HCT116 (cell line): Measurements from ENCODE around the gene FHOD3. TPM values are rescaled to one million over a fixed set of nuclear protein-coding genes. Genes with fewer than 3 reads are reported as not detected.

Experiments used
- ATAC-seq: fragments of 200-7000 bp; cut with Tn5 transposase; 2 replicates; pipeline ENCODE4 v1.9.1; 2020; ENCODE audit warnings: mild to moderate bottlenecking, moderate library complexity
- BruUV-seq: library from RNA; stranded (reverse); fragments of 400-500 nt; replicated peaks from 2 replicates; lab custom pipeline; 2021; lab: Mats Ljungman, UMichigan
- CTCF ChIA-PET: fragments of 300-600 bp; sonication (Branson Sonifier 250); formaldehyde crosslinking; loops from one replicate; lab custom pipeline; 2021; ENCODE audit warnings: antibody characterized with exemption; lab: Charles Lee
- POLR2A ChIA-PET: fragments of 300-600, 350-600 bp; sonication (Branson Sonifier 250); formaldehyde crosslinking; loops from one replicate; lab custom pipeline; 2021; ENCODE audit warnings: antibody characterized with exemption; lab: Charles Lee
- RAD21 ChIA-PET, 2 experiments: fragments of 300-600 bp; sonication (Branson Sonifier 250); formaldehyde crosslinking; loops; one replicate each; lab custom pipeline; 2023; ENCODE audit warnings: low total read pairs in 2 of 2; ENCODE audit not compliant: uncharacterized antibody in 2 of 2, unreplicated experiment in 2 of 2, low non-redundant PET in 1 of 2; lab: Charles Lee
- DNase-seq: peaks from one replicate; pipeline ENCODE4 v3.0.0-alpha.2; 2010; ENCODE audit warnings: low read depth, low spot score
- H2AFZ ChIP-seq: fragments of 200-600 bp; shearing (Covaris generic), sonication (generic); 2 replicates; pipeline ENCODE4 v1.6.1; 2017; ENCODE audit warnings: low read depth, mixed run types, mixed read lengths, antibody characterized with exemption, low read length; ENCODE audit not compliant: poor library complexity, severe bottlenecking
- H3K27ac ChIP-seq: 2 replicates; pipeline ENCODE4 v1.5.1; 2012; ENCODE audit warnings: low read depth, low read length
- H3K27me3 ChIP-seq: fragments of 200-600 bp; sonication (generic); 2 replicates; pipeline ENCODE4 v1.6.1; 2016; ENCODE audit warnings: mixed run types, low read length, mixed read lengths; ENCODE audit not compliant: insufficient read depth
- H3K36me3 ChIP-seq, 2 experiments: fragments of 200-500 bp in 1 of 2; fragments of 200-600 bp in 1 of 2; sonication (Bioruptor generic) in 1 of 2; sonication (generic) in 1 of 2; 2 replicates each; pipeline versions ENCODE4 v1.5.1 to v1.6.1; 2014 to 2016; ENCODE audit warnings: low read length in 2 of 2, inconsistent platforms in 1 of 2, mixed read lengths in 1 of 2, mixed run types in 1 of 2; ENCODE audit not compliant: insufficient read depth in 2 of 2, control insufficient read depth in 1 of 2
- H3K4me1 ChIP-seq, 2 experiments: fragments of 200-600 bp in 1 of 2; sonication (generic) in 1 of 2; 2 replicates each; pipeline versions ENCODE4 v1.5.1 to v1.6.1; 2012 to 2017; ENCODE audit warnings: low read length in 2 of 2, inconsistent platforms in 1 of 2, mild to moderate bottlenecking in 1 of 2, mixed read lengths in 1 of 2, mixed run types in 1 of 2, moderate library complexity in 1 of 2; ENCODE audit not compliant: insufficient read depth in 2 of 2, control insufficient read depth in 1 of 2
- H3K4me2 ChIP-seq: fragments of 200-600 bp; sonication (generic); 2 replicates; pipeline ENCODE4 v1.6.1; 2017; ENCODE audit warnings: mixed run types, low read length, mixed read lengths
- H3K4me3 ChIP-seq, 2 experiments: fragments of 200-600 bp in 1 of 2; sonication (generic) in 1 of 2; replicated peaks in 1 of 2; 2 replicates each; pipeline ENCODE4 v1.5.1; 2011 to 2016; ENCODE audit warnings: low read length in 2 of 2, control low read depth in 1 of 2, low read depth in 1 of 2, mild to moderate bottlenecking in 1 of 2, mixed read lengths in 1 of 2, mixed run types in 1 of 2
- H3K79me2 ChIP-seq: fragments of 200-600 bp; sonication (generic); 2 replicates; pipeline ENCODE4 v1.6.1; 2017; ENCODE audit warnings: mild to moderate bottlenecking, mixed run types, low read length, moderate library complexity, mixed read lengths; ENCODE audit not compliant: insufficient read depth
- H3K9ac ChIP-seq: fragments of 200-600 bp; sonication (generic); 2 replicates; pipeline ENCODE4 v1.6.1; 2016; ENCODE audit warnings: low read length, mixed read lengths
- H3K9me2 ChIP-seq: fragments of 200-600 bp; sonication (generic), shearing (Covaris generic); 2 replicates; pipeline ENCODE4 v1.6.1; 2017; ENCODE audit warnings: mixed run types, mild to moderate bottlenecking, moderate library complexity; ENCODE audit not compliant: insufficient read depth
- H3K9me3 ChIP-seq, 2 experiments: fragments of 200-500 bp in 1 of 2; fragments of 200-600 bp in 1 of 2; sonication (Bioruptor generic) in 1 of 2; sonication (generic) in 1 of 2; 2 replicates each; pipeline ENCODE4 v1.6.1; 2014 to 2017; ENCODE audit warnings: low read length in 2 of 2, mixed read lengths in 2 of 2, inconsistent platforms in 1 of 2, low read depth in 1 of 2, mild to moderate bottlenecking in 1 of 2, mixed run types in 1 of 2, moderate library complexity in 1 of 2; ENCODE audit not compliant: control insufficient read depth in 1 of 2, insufficient read depth in 1 of 2
- H4K20me1 ChIP-seq: fragments of 200-600 bp; sonication (generic), shearing (Covaris generic); 2 replicates; pipeline ENCODE4 v1.6.1; 2017; ENCODE audit warnings: mixed run types, mild to moderate bottlenecking, moderate library complexity; ENCODE audit not compliant: insufficient read depth
- CBX3 ChIP-seq: IDR thresholded peaks from 2 replicates; pipeline ENCODE4 v1.6.1; 2012; ENCODE audit warnings: low read depth
- CEBPB ChIP-seq: IDR thresholded peaks from 2 replicates; pipeline ENCODE4 v1.6.1; 2012; ENCODE audit warnings: low read depth
- EGR1 ChIP-seq: IDR thresholded peaks from 2 replicates; pipeline ENCODE4 v1.6.1; 2012; ENCODE audit warnings: low read depth
- ELF1 ChIP-seq: IDR thresholded peaks from 2 replicates; pipeline ENCODE4 v1.6.1; 2012; ENCODE audit warnings: low read depth, borderline replicate concordance
- EZH2 ChIP-seq: fragments of 200-600 bp; sonication (generic); IDR thresholded peaks from 2 replicates; pipeline ENCODE4 v1.6.1; 2017; ENCODE audit warnings: antibody characterized with exemption, mixed run types
- FOSL1 ChIP-seq: IDR thresholded peaks from 2 replicates; pipeline ENCODE4 v1.6.1; 2012; ENCODE audit warnings: low read depth
- JUND ChIP-seq: IDR thresholded peaks from 2 replicates; pipeline ENCODE4 v1.6.1; 2012
- POLR2A ChIP-seq: IDR thresholded peaks from 2 replicates; pipeline ENCODE4 v1.7.0; 2011; ENCODE audit warnings: borderline replicate concordance; ENCODE audit not compliant: insufficient read depth, insufficient read length; ENCODE audit errors: extremely low read depth
- POLR2AphosphoS5 ChIP-seq: IDR thresholded peaks from 2 replicates; pipeline ENCODE4 v1.6.1; 2011; ENCODE audit warnings: mild to moderate bottlenecking, low read depth, low read length, moderate library complexity
- SP1 ChIP-seq: IDR thresholded peaks from 2 replicates; pipeline ENCODE4 v1.6.1; 2012; ENCODE audit warnings: low read depth
- SRF ChIP-seq: IDR thresholded peaks from 2 replicates; pipeline ENCODE4 v1.6.1; 2012; ENCODE audit warnings: low read depth
- TCF7L2 ChIP-seq: IDR thresholded peaks from 2 replicates; pipeline ENCODE4 v1.7.0; 2011; ENCODE audit warnings: borderline replicate concordance, inconsistent platforms; ENCODE audit not compliant: insufficient read depth, insufficient read length; ENCODE audit errors: extremely low read depth
- YY1 ChIP-seq: IDR thresholded peaks from 2 replicates; pipeline ENCODE4 v1.6.1; 2011; ENCODE audit warnings: low read length, low read depth, moderate library complexity, mild to moderate bottlenecking; ENCODE audit not compliant: insufficient replicate concordance; ENCODE audit errors: extremely low read depth
- ZFX ChIP-seq: fragments of 450-650 bp; IDR thresholded peaks from 2 replicates; pipeline ENCODE4 v1.6.1; 2017
- ZNF274 ChIP-seq: fragments of 200-500 bp; sonication (Bioruptor generic); IDR thresholded peaks from 2 replicates; pipeline ENCODE4 v1.6.1; 2014; ENCODE audit warnings: mild to moderate bottlenecking, low read depth, low read length, inconsistent platforms
- intact Hi-C: fragments of 100-400 bp; cut with micrococcal nuclease; formaldehyde crosslinking; loops from 2 replicates; pipeline ENCODE4 v1.10.0; 2022
- total RNA-seq: library from RNA; stranded (reverse); gene quantifications from one replicate; pipeline ENCODE4 v1.2.1, GENCODE V29; 2021; ENCODE audit not compliant: unreplicated experiment
- TF ChIP-seq, protein P1 (sequence below), 3 experiments: fragments of 200-600 bp in 1 of 3; sonication (generic) in 1 of 3; IDR thresholded peaks in 2 of 3; conservative IDR thresholded peaks in 1 of 3; 2 replicates each; pipeline ENCODE4 v1.5.1; 2012 to 2017; ENCODE audit warnings: low read depth in 2 of 3, low read length in 2 of 3, antibody characterized with exemption in 1 of 3, borderline replicate concordance in 1 of 3, control low read depth in 1 of 3, mild to moderate bottlenecking in 1 of 3, mixed read lengths in 1 of 3, mixed run types in 1 of 3, moderate library complexity in 1 of 3; ENCODE audit not compliant: insufficient read depth in 1 of 3
- TF ChIP-seq, protein P2 (sequence below): IDR thresholded peaks from 2 replicates; pipeline ENCODE4 v1.6.1; 2011; ENCODE audit warnings: mild to moderate bottlenecking, low read length, moderate library complexity; ENCODE audit not compliant: insufficient replicate concordance; ENCODE audit errors: extremely low read depth
- TF ChIP-seq, protein P3 (sequence below): IDR thresholded peaks from 2 replicates; pipeline ENCODE4 v1.6.1; 2012; ENCODE audit warnings: low read depth

FHOD3 gene
- total RNA-seq, 1 experiment from 2014 or later, result 4.0 TPM

DNA sequence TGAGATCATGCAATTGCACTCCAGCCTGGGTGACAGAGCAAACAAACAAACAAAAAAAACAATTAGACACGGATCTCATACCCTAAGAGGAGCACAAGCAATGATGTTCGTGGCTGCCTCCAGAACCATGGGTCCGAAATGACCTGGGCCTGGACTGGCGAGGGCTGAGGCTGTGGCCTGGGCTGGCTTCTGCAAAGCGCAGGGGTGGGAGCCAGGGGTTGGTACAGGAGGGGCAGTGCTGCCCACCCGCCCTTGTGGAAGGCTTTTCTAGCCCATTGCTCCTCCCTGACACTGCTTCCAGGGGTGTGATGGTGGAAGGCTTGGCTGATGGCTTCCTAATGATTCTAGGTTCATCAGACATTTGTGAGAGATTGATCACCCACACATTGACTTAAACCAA lies 167.8 kb downstream of the FHOD3 start:
- Histone ChIP-seq H3K27ac (no peak overlapping the region), H2AFZ (no peak overlapping the region), H3K9ac (no peak overlapping the region), H3K4me1 (no peaks in the 10 kb centered on the region), H3K9me3 (no peaks in the 10 kb centered on the region), H3K4me2 (no peak overlapping the region), H3K9me2 (no peaks in the 10 kb centered on the region), H3K36me3 (no peaks in the 10 kb centered on the region), H3K27me3 (no peaks in the 10 kb centered on the region), H3K4me3 (no peak overlapping the region), H4K20me1 (no peaks in the 10 kb centered on the region), H3K79me2 (no peaks in the 10 kb centered on the region)
- ATAC-seq, result no peak
- intact Hi-C loops, result no loop called here
- no TSS peak for BruUV-seq
- ChIA-PET CTCF (no interaction called here), POLR2A (no interaction called here), RAD21 (no interaction called here)
- TF ChIP-seq POLR2AphosphoS5, result no peak
- TF ChIP-seq ZFX, result no peak
- TF ChIP-seq EGR1, result no peak
- TF ChIP-seq, protein P1, sequence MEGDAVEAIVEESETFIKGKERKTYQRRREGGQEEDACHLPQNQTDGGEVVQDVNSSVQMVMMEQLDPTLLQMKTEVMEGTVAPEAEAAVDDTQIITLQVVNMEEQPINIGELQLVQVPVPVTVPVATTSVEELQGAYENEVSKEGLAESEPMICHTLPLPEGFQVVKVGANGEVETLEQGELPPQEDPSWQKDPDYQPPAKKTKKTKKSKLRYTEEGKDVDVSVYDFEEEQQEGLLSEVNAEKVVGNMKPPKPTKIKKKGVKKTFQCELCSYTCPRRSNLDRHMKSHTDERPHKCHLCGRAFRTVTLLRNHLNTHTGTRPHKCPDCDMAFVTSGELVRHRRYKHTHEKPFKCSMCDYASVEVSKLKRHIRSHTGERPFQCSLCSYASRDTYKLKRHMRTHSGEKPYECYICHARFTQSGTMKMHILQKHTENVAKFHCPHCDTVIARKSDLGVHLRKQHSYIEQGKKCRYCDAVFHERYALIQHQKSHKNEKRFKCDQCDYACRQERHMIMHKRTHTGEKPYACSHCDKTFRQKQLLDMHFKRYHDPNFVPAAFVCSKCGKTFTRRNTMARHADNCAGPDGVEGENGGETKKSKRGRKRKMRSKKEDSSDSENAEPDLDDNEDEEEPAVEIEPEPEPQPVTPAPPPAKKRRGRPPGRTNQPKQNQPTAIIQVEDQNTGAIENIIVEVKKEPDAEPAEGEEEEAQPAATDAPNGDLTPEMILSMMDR (IDR thresholded peaks at IDR 0.05 in 2 of 3, conservative IDR thresholded peaks at IDR 0.05 in 1 of 3; ENCODE audit: borderline replicate concordance in 1 of 3, insufficient read depth in 1 of 3, low read depth in 2 of 3, low read length in 2 of 3), result no peak
- TF ChIP-seq FOSL1, result no peak
- TF ChIP-seq CEBPB, result no peak
- TF ChIP-seq CBX3, result no peak
- TF ChIP-seq SP1, result no peak
- TF ChIP-seq ZNF274, result no peak
- TF ChIP-seq, protein P2, sequence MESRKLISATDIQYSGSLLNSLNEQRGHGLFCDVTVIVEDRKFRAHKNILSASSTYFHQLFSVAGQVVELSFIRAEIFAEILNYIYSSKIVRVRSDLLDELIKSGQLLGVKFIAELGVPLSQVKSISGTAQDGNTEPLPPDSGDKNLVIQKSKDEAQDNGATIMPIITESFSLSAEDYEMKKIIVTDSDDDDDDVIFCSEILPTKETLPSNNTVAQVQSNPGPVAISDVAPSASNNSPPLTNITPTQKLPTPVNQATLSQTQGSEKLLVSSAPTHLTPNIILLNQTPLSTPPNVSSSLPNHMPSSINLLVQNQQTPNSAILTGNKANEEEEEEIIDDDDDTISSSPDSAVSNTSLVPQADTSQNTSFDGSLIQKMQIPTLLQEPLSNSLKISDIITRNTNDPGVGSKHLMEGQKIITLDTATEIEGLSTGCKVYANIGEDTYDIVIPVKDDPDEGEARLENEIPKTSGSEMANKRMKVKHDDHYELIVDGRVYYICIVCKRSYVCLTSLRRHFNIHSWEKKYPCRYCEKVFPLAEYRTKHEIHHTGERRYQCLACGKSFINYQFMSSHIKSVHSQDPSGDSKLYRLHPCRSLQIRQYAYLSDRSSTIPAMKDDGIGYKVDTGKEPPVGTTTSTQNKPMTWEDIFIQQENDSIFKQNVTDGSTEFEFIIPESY, result no peak
- no peak for TF ChIP-seq ELF1
- no peak for TF ChIP-seq EZH2
- no peak for TF ChIP-seq SRF
- TF ChIP-seq, protein P3, sequence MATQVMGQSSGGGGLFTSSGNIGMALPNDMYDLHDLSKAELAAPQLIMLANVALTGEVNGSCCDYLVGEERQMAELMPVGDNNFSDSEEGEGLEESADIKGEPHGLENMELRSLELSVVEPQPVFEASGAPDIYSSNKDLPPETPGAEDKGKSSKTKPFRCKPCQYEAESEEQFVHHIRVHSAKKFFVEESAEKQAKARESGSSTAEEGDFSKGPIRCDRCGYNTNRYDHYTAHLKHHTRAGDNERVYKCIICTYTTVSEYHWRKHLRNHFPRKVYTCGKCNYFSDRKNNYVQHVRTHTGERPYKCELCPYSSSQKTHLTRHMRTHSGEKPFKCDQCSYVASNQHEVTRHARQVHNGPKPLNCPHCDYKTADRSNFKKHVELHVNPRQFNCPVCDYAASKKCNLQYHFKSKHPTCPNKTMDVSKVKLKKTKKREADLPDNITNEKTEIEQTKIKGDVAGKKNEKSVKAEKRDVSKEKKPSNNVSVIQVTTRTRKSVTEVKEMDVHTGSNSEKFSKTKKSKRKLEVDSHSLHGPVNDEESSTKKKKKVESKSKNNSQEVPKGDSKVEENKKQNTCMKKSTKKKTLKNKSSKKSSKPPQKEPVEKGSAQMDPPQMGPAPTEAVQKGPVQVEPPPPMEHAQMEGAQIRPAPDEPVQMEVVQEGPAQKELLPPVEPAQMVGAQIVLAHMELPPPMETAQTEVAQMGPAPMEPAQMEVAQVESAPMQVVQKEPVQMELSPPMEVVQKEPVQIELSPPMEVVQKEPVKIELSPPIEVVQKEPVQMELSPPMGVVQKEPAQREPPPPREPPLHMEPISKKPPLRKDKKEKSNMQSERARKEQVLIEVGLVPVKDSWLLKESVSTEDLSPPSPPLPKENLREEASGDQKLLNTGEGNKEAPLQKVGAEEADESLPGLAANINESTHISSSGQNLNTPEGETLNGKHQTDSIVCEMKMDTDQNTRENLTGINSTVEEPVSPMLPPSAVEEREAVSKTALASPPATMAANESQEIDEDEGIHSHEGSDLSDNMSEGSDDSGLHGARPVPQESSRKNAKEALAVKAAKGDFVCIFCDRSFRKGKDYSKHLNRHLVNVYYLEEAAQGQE, result no peak
- TF ChIP-seq YY1, result no peak
- no peak for TF ChIP-seq POLR2A
- no peak for TF ChIP-seq TCF7L2
- no peak for TF ChIP-seq JUND
- DNase-seq, result no peak
